HUES48 (cell line): ENCODE measurements around the gene TAPBP.

Experiments used
- H3K27ac ChIP-seq: one replicate; pipeline ENCODE4 v1.7.0; 2013; ENCODE audit warnings: low read depth, low read length, inconsistent platforms
- H3K27me3 ChIP-seq: 2 replicates; pipeline ENCODE4 v1.6.1; 2013; ENCODE audit warnings: mild to moderate bottlenecking, low read length; ENCODE audit not compliant: control insufficient read depth, insufficient read depth
- H3K36me3 ChIP-seq: 2 replicates; pipeline ENCODE4 v1.6.1; 2013; ENCODE audit warnings: low read length; ENCODE audit not compliant: control insufficient read depth, insufficient read depth
- H3K4me1 ChIP-seq: 2 replicates; pipeline ENCODE4 v1.6.1; 2013; ENCODE audit warnings: mild to moderate bottlenecking, low read length; ENCODE audit not compliant: control insufficient read depth, insufficient read depth
- H3K4me3 ChIP-seq: 2 replicates; pipeline ENCODE4 v1.5.1; 2013; ENCODE audit warnings: mild to moderate bottlenecking, low read depth, low read length
- H3K9ac ChIP-seq: 2 replicates; pipeline ENCODE4 v1.6.1; 2013; ENCODE audit warnings: mild to moderate bottlenecking, low read depth, low read length, moderate library complexity
- H3K9me3 ChIP-seq: 2 replicates; pipeline ENCODE4 v1.6.1; 2013; ENCODE audit warnings: low read length; ENCODE audit not compliant: control insufficient read depth, insufficient read depth

Gene TAPBP

DNA sequence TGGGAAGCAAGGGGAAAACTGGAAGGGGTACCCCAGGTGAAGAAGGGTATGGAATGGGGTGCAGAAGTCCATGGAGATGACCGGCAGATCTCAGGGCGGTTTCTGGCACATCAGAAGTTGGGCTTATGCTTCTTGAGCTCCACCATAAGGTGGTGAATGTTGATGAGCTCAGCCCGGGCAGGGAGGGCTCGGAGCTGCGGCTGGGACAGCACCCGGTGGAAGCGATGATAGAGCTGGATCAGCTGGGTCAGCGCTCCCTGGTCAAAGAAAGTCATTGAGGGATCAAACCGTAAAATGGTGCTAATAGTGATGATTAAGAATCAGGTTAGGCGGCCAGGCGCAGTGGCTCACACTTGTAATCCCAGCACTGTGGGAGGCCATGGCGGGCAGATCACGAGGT, 63.1 kb downstream of the TAPBP start:
- Histone ChIP-seq H3K4me3 (no peak overlapping the region), H3K36me3 (peaks cover 9% of the 10 kb centered on the region), H3K27ac (no peak overlapping the region), H3K4me1 (peaks cover 5% of the 10 kb centered on the region), H3K9me3 (no peaks in the 10 kb centered on the region), H3K9ac (no peak overlapping the region), H3K27me3 (peaks cover 28% of the 10 kb centered on the region)

DNA sequence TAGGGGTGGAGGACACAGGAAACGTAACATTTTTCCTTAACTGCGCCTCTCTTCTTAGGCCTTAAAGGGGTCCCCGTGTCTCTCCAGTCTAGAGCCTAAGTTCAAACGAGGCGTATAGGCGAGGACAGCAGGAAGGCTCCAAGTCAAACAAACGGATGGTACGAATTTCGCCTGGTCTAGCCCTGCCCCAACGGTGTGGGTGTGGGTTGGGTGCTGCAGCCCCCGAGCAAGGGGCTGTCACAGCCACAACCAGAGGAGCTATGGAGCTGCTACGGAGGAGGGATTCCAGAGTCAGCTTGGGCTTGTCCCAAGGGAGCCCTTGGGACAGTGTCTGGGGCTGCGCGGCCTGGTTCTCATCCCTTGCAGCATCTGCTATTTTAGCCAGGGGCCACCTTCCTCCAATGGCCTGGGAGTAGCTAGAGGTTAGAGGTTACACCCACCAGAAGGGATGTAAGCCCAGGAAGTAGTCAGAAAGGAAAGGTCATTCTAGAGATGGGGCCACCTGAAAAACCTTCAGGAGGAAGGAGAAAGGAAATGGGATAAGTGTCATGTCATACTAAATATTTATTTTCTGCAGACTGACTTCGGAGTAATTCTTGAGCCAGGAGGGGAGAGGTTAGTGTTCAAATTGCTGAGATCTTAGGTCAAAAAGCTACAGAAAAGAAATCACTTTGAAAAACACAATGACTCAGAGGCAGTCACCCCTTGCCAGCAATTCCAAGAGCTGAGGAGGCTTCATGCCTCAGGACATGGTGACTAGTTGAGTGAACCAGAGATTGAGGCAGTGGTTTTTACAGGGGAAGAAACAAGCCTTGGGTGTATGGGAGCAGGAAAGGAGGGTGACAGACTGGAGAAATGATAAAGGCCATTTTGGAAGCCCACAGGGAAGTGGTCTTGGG, 63.9 kb downstream of the TAPBP start:
- peak overlapping the region; percentile 77 for H3K27ac ChIP-seq
- H3K4me1 ChIP-seq, result peaks cover 5% of the 10 kb centered on the region
- peaks cover 9% of the 10 kb centered on the region for H3K36me3 ChIP-seq
- H3K9me3 ChIP-seq, result no peaks in the 10 kb centered on the region
- H3K9ac ChIP-seq, result peak overlapping the region; percentile 65
- peaks cover 29% of the 10 kb centered on the region for H3K27me3 ChIP-seq
- H3K4me3 ChIP-seq, result peak overlapping the region; percentile 69
